Psoas muscle (tissue), 8 donors: ENCODE data around the gene ITPRIPL1. TPM values are rescaled to one million over a fixed set of nuclear protein-coding genes. Genes with fewer than 3 reads are reported as not detected.

ENCODE experiments used
- ATAC-seq, 4 donors: fragments of 200-7000 bp; cut with Tn5 transposase; one replicate each; pipeline ENCODE4 v1.9.1; 2020; ENCODE audit warnings: moderate library complexity in 3 of 4, mild to moderate bottlenecking in 2 of 4
- DNase-seq, 2 donors: peaks; one replicate each; pipeline ENCODE4 v3.0.0-alpha.2; 2020
- H3K27ac ChIP-seq: fragments of 200-600 bp; one replicate; pipeline ENCODE4 v1.8.0; 2022
- H3K27me3 ChIP-seq, 3 donors: fragments of 200-600 bp in 1 of 3; one replicate each; pipeline versions ENCODE4 v1.6.1 to v1.8.0; 2013 to 2022; ENCODE audit warnings: low read length in 2 of 3, mild to moderate bottlenecking in 2 of 3, moderate library complexity in 1 of 3; ENCODE audit not compliant: insufficient read depth in 3 of 3
- H3K36me3 ChIP-seq, 2 donors: fragments of 200-600 bp in 1 of 2; one replicate each; pipeline versions ENCODE4 v1.6.1 to v1.8.0; 2013 to 2022; ENCODE audit warnings: low read depth in 1 of 2, mild to moderate bottlenecking in 1 of 2, moderate library complexity in 1 of 2; ENCODE audit not compliant: insufficient read depth in 1 of 2
- H3K4me1 ChIP-seq: fragments of 200-600 bp; one replicate; pipeline ENCODE4 v1.8.0; 2022
- H3K4me3 ChIP-seq: fragments of 200-600 bp; one replicate; pipeline ENCODE4 v1.8.0; 2022; ENCODE audit warnings: mild to moderate bottlenecking
- H3K9me3 ChIP-seq: fragments of 200-600 bp; one replicate; pipeline ENCODE4 v1.8.0; 2022
- WGBS, 3 donors: extraction: QIAGEN DNeasy Blood & Tissue Kit; methylation state at CpG; one replicate each; pipeline versions ENCODE4 v1.1.6 to v1.1.7; 2013; 5-methylcytosine and 5-hydroxymethylcytosine counted together
- intact Hi-C, 2 donors: fragments of 100-400 bp; cut with DNase I; formaldehyde crosslinking; loops; one replicate each; pipeline versions ENCODE4 v1.11.0 to v1.14.2; 2022
- polyA plus RNA-seq, 3 donors: library from polyadenylated mRNA; stranded (reverse); fragments of 200-250 nt; gene quantifications; one replicate each; pipeline ENCODE4 v1.2.3, GENCODE V29; 2013
- total RNA-seq, 4 donors: library from RNA; stranded (reverse); fragmentation: NEBNext Ultra II Directional in 2 of 4; extraction: Animal tissue kit (Norgen Biotek cat#: 25700) in 2 of 4; gene quantifications; one replicate each; pipeline versions ENCODE4 v1.2.1 to v1.2.4, GENCODE V29; 2021 to 2023
- TF ChIP-seq, protein P1 (sequence below): fragments of 200-600 bp; IDR thresholded peaks from one replicate; pipeline ENCODE4 v1.8.0; 2022; ENCODE audit warnings: antibody characterized with exemption
- donor health status: healthy with polysubstance abuse.
- donor health status: DM: no; HTN: no; CAD: no; lungs with moderate emphysema.
- donor health status: Bipolar disorder and iron deficiency.
- donor health status: healthy.
- donor health status: DM: yes; HTN: yes; CAD: no.
- donor health status: DM: no; HTN: no; CAD: no.
- donor health status: DM: no; HTN: no; CAD: no.
- donor health status: DM: yes; HTN: yes; CAD: no.

ITPRIPL1 gene
- total and polyA plus RNA-seq, 7 donors: 0.31 to 1.2 (median 0.60) TPM

DNA sequence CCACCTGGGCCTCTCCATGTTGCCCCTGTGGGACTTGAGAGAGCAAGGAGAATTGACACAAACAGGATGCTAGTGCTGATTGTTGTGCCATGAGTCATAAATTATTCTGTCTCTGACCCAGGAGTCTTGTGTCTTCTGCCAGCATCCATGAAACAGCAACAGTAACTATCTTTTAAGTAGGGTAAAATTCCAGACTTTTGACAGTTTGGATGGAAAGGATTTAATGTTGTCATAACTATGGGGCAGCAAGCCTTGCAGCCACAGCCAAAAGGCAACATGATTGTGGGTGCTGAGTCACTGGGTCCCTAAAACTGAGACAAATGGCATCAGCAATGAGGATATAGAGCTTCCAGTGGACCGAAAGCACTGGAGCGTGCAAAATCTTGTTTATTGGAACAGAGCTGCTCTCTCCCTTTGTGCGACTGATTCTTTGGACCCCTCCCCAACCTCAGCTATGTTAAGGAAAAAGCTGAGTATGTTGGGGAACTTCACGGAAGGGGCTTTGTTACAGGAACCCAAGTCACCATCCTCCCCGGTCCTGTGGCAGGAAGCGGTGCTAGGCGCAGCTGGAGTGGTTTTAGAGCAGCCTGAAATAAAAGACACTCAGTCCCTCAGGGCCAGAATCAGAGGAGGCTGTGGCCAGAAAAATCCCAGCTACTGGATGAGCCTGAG is 9.6 kb upstream of the ITPRIPL1 start:
- ATAC-seq: no peak

DNA sequence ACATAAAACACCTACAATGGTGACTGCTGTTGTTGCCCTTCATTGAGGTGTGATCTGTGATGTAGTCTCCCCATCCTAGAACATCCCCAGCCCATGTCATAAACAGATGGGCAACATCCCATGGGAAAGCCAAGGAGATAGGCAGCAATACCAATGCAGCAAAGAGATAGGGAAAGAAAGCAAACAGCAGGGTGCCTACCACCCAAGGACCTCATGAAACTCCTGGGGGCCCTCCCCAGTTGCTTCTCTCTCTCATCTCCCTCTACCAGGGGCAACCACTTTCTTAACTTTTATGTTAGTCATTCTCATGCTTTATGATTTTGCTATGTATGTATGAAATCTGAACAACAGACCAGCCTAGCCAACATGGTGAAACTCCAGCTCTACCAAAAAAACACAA is 8.1 kb upstream of the ITPRIPL1 start:
- Histone ChIP-seq H3K27me3 (peaks cover 0 to 36% (median 6%) of the 10 kb centered on the region in 3 donors), H3K4me1 (no peaks in the 10 kb centered on the region)
- TF ChIP-seq, protein P1, sequence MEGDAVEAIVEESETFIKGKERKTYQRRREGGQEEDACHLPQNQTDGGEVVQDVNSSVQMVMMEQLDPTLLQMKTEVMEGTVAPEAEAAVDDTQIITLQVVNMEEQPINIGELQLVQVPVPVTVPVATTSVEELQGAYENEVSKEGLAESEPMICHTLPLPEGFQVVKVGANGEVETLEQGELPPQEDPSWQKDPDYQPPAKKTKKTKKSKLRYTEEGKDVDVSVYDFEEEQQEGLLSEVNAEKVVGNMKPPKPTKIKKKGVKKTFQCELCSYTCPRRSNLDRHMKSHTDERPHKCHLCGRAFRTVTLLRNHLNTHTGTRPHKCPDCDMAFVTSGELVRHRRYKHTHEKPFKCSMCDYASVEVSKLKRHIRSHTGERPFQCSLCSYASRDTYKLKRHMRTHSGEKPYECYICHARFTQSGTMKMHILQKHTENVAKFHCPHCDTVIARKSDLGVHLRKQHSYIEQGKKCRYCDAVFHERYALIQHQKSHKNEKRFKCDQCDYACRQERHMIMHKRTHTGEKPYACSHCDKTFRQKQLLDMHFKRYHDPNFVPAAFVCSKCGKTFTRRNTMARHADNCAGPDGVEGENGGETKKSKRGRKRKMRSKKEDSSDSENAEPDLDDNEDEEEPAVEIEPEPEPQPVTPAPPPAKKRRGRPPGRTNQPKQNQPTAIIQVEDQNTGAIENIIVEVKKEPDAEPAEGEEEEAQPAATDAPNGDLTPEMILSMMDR: no peak

More for the DNA sequence above, 9.6 kb upstream of the ITPRIPL1 start:
- 26 to 42% (median 29%) methylated on average over 7 of the region's 7 CpGs for WGBS, 3 donors
- Histone ChIP-seq H3K9me3 (no peaks in the 10 kb centered on the region), H3K27me3 (peaks cover 0 to 22% (median 0%) of the 10 kb centered on the region in 3 donors), H3K4me1 (no peaks in the 10 kb centered on the region), H3K27ac (no peak overlapping the region), H3K36me3 (no peaks in the 10 kb centered on the region), H3K4me3 (no peak overlapping the region)
- intact Hi-C loops: loop anchor here in 1 of 2 donors (10.0 kb wide), 1 partner anchor 199 kb away; no protein-coding TSS in a partner anchor
- TF ChIP-seq, protein P1: no peak
- no peak for DNase-seq

DNA sequence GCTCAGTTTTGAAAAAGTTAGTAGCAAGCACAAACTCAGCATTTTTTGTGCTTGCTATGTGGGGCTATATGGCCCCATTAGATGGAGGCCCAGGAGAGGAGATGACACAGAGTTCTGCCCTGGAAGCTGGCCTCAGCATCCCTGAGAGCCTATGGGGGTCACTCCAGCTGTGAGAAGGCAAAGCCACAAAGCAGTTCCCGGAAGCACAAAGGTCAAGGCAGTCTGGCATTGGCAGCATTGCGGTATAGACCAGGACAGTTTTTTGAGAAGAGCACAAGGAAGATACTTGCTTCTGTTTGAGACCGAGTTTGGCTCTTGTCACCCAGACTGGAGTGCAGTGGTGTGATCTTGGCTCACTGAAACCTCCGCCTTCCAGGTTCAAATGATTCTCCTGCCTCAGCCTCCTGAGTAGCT is 7.5 kb upstream of the ITPRIPL1 start:
- Histone ChIP-seq H3K4me3 (no peak overlapping the region), H3K27ac (no peak overlapping the region), H3K36me3 (no peaks in the 10 kb centered on the region), H3K9me3 (no peaks in the 10 kb centered on the region), H3K4me1 (no peaks in the 10 kb centered on the region), H3K27me3 (peaks cover 0 to 40% (median 6%) of the 10 kb centered on the region in 3 donors)
- intact Hi-C loops: loop anchor here in 1 of 2 donors (10.0 kb wide), 1 partner anchor 197 kb away; no protein-coding TSS in a partner anchor
- no peak for DNase-seq
- TF ChIP-seq, protein P1: no peak
- WGBS, 3 donors: 93 to 96% (median 94%) methylated on average over 4 of the region's 4 CpGs
- no peak for ATAC-seq

More for the DNA sequence above, 8.1 kb upstream of the ITPRIPL1 start:
- Histone ChIP-seq H3K4me3 (no peak overlapping the region), H3K9me3 (no peaks in the 10 kb centered on the region), H3K36me3 (no peaks in the 10 kb centered on the region), H3K27ac (no peak overlapping the region)
- DNase-seq (no peak), ATAC-seq (no peak)
- intact Hi-C loops: loop anchor here in 1 of 2 donors (10.0 kb wide), 1 partner anchor 198 kb away; no protein-coding TSS in a partner anchor

DNA sequence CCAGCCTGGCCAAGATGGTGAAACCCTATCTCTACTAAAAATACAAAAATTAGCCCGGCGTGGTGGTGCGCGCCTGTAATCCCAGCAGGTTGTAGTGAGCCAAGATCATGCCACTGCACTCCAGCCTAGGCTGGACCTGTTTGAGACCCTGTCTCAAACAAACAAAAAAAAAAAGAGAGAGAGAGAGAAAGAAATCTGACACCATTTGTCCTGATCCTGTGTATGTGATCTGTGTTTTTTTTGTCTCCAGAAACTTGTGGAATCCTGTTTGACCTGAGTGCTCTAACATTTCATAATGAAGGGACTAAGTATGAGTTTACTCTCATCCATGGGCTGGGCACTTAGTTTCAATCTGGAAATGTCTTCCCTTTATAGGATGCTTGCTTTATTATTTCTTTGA is 6.4 kb upstream of the ITPRIPL1 start:
- no peaks in the 10 kb centered on the region for H3K4me1 ChIP-seq
- TF ChIP-seq, protein P1: no peak
- no peak overlapping the region for H3K4me3 ChIP-seq
- ATAC-seq: no peak
- no peaks in the 10 kb centered on the region for H3K36me3 ChIP-seq
- no peaks in the 10 kb centered on the region for H3K9me3 ChIP-seq
- no peak for DNase-seq
- WGBS, 3 donors: 84 to 92% (median 87%) methylated on average over 4 of the region's 4 CpGs
- intact Hi-C loops: loop anchor here in 1 of 2 donors (10.0 kb wide), 1 partner anchor 196 kb away; no protein-coding TSS in a partner anchor
- H3K27ac ChIP-seq: no peak overlapping the region
- H3K27me3 ChIP-seq: peaks cover 0 to 49% (median 8%) of the 10 kb centered on the region in 3 donors
